Endodermal cell (in vitro differentiated cells): ENCODE data around the gene CYSTM1. TPM values are rescaled to one million over a fixed set of nuclear protein-coding genes. Genes with fewer than 3 reads are reported as not detected.

Experiments used
- DNase-seq: peaks from one replicate; pipeline ENCODE4 v3.0.0-alpha.2; 2017
- H3K27ac ChIP-seq: 2 replicates; pipeline ENCODE4 v1.5.1; 2013; ENCODE audit warnings: mild to moderate bottlenecking, low read depth, low read length, moderate library complexity
- H3K27me3 ChIP-seq: 2 replicates; pipeline ENCODE4 v1.6.1; 2013; ENCODE audit warnings: mild to moderate bottlenecking, low read length, moderate library complexity; ENCODE audit not compliant: insufficient read depth, control insufficient read depth, poor library complexity, severe bottlenecking
- H3K36me3 ChIP-seq: 2 replicates; pipeline ENCODE4 v1.7.0; 2013; ENCODE audit warnings: mild to moderate bottlenecking, low read length, moderate library complexity; ENCODE audit not compliant: control insufficient read depth, insufficient read depth
- H3K4me1 ChIP-seq: one replicate; pipeline ENCODE4 v1.7.0; 2013; ENCODE audit warnings: low read length; ENCODE audit not compliant: control insufficient read depth, insufficient read depth
- H3K4me3 ChIP-seq: 2 replicates; pipeline ENCODE4 v1.5.1; 2013; ENCODE audit warnings: mild to moderate bottlenecking, low read length, moderate library complexity
- H3K9ac ChIP-seq: 2 replicates; pipeline ENCODE4 v1.6.1; 2013; ENCODE audit warnings: mild to moderate bottlenecking, low read length, moderate library complexity; ENCODE audit not compliant: poor library complexity, severe bottlenecking; ENCODE audit errors: extremely low read depth
- H3K9me3 ChIP-seq: 2 replicates; pipeline ENCODE4 v1.6.1; 2013; ENCODE audit warnings: mild to moderate bottlenecking, low read length, moderate library complexity; ENCODE audit not compliant: control insufficient read depth
- H3K27ac Mint-ChIP-seq: 2 replicates; pipeline ENCODE4 v1.8.0; 2020; ENCODE audit warnings: mixed read lengths
- H3K27me3 Mint-ChIP-seq: 2 replicates; pipeline ENCODE4 v1.8.0; 2021; ENCODE audit warnings: mild to moderate bottlenecking, mixed read lengths; ENCODE audit not compliant: insufficient read depth
- H3K36me3 Mint-ChIP-seq: 2 replicates; pipeline ENCODE4 v1.8.0; 2020; ENCODE audit warnings: low read depth, mixed read lengths
- H3K4me1 Mint-ChIP-seq: 2 replicates; pipeline ENCODE4 v1.8.0; 2020; ENCODE audit warnings: mixed read lengths
- H3K4me3 Mint-ChIP-seq: 2 replicates; pipeline ENCODE4 v1.8.0; 2020; ENCODE audit warnings: mild to moderate bottlenecking, moderate library complexity, mixed read lengths
- H3K9me3 Mint-ChIP-seq: 2 replicates; pipeline ENCODE4 v1.8.0; 2020; ENCODE audit warnings: mild to moderate bottlenecking, mixed read lengths
- CTCF ChIP-seq: fragments of 200-600 bp; sonication (generic); conservative IDR thresholded peaks from 2 replicates; pipeline ENCODE4 v1.5.0; 2021; ENCODE audit warnings: antibody characterized with exemption, mild to moderate bottlenecking
- WGBS, 2 experiments: methylation state at CpG; one replicate each; pipeline versions ENCODE4 v1.1.5 to v1.1.7; 2013; ENCODE audit warnings: missing lambda C conversion rate in 2 of 2, mixed read lengths in 1 of 2; ENCODE audit not compliant: insufficient coverage in 1 of 2, insufficient read length in 1 of 2; 5-methylcytosine and 5-hydroxymethylcytosine counted together
- total RNA-seq, 2 donors: library from RNA; stranded (reverse); fragmentation: NEBNext Ultra II Directional in 1 of 2; extraction: Animal tissue kit (Norgen Biotek cat#: 25700) in 1 of 2; gene quantifications; 2 replicates in 1 of 2; 3 replicates in 1 of 2; pipeline ENCODE4 v1.2.1, GENCODE V29; 2021

The CYSTM1 gene
- total RNA-seq, 2 donors from 2014 or later: 30.7 to 38.1 TPM

DNA sequence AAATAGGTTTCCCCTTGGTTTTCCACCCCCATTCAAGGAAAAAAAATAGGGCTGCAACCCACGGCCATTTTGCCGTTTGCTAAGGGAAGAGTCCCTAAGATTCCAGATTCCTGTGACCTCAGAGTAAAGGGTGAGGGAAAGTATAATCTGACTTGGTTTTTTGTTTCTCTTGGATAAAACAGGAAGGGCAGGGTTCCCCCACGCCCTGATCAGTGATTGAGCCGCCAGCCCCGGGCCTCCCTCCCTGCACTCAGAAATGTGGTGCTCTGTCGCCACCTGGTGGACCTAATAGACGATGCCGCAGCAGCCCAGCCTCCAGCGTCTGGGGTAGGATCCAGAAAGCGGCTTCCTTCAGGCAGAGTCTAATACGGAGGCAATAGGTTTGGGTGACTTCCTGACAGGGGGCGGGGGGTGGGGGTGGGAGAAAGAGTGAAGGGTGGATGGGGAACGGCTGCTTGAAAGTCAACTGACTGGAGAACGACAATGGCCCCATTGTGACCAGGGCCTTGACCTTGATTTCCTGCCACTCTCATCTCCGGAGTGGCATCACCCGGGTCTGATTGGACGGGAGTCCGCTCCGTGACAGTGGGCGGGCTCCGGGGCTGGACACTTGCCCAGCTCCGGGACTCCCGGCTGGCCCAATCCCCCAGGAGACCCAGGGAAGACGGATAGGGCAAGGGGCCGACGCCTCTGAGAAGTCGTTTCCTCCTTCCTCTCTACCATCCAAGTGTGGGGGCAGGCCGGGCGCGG, 17.8 kb upstream of the CYSTM1 start:
- peak overlapping the region; percentile 35 for H3K4me3 Mint-ChIP-seq
- Histone ChIP-seq H3K36me3 (no peaks in the 10 kb centered on the region), H3K4me3 (no peak overlapping the region), H3K9ac (no peak overlapping the region), H3K4me1 (no peaks in the 10 kb centered on the region), H3K27ac (no peak overlapping the region), H3K9me3 (no peaks in the 10 kb centered on the region), H3K27me3 (no peaks in the 10 kb centered on the region)
- 17% methylated on average over 11 to 30 of the region's 30 CpGs for WGBS, 2 experiments
- no peak overlapping the region for H3K27ac Mint-ChIP-seq
- no peaks in the 10 kb centered on the region for H3K36me3 Mint-ChIP-seq
- no peaks in the 10 kb centered on the region for H3K9me3 Mint-ChIP-seq
- H3K4me1 Mint-ChIP-seq: peaks cover 11% of the 10 kb centered on the region
- DNase-seq: peak; percentile 97
- peaks cover 10% of the 10 kb centered on the region for H3K27me3 Mint-ChIP-seq
- TF ChIP-seq CTCF: peak; percentile 92

DNA sequence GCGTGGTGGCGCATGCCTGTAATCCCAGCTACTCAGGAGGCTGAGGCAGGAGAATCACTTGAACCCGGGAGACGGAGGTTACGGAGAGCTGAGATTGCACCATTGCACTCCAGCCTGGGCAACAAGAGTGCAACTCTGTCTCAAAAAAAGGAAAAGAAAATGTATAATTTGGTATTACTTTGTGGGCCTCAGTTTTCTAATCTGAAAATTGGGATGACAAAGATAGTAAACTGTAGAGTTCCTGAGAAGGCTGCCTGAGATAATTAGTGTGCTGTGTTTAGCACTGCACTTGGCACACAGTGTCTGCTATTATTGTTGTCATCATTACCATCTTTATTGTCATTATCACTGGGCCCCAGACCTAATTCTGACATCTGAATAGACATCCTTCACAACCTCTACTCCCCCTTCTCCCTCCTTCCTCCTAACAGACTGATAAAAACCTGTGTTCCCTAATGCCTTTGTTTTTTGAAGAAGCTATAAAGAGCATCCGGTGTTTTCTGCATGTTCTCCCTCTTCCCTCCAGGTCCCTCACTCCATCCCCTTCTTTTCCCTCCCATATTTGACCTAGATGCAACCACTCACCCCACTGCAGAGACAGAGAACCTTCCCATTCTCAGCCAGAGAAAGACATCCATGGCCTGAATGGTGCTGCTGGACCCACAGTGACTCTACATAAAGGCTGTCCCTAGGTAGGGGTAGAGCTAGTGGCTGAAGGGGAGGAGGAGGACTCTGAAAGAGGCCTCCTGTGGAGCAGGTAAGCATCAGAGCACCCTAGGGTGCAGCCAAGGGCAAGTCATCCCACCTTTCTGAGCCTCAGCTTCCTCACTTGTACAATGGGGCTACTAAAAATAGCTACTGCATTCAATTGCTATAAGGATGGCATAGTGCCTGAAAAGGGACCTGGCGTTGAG, 15.7 kb upstream of the CYSTM1 start:
- H3K4me1 ChIP-seq: no peaks in the 10 kb centered on the region
- no peak overlapping the region for H3K4me3 Mint-ChIP-seq
- no peaks in the 10 kb centered on the region for H3K36me3 ChIP-seq
- no peaks in the 10 kb centered on the region for H3K36me3 Mint-ChIP-seq
- H3K27ac Mint-ChIP-seq: no peak overlapping the region
- no peak for TF ChIP-seq CTCF
- H3K27me3 ChIP-seq: no peaks in the 10 kb centered on the region
- no peaks in the 10 kb centered on the region for H3K9me3 Mint-ChIP-seq
- peaks cover 2% of the 10 kb centered on the region for H3K4me1 Mint-ChIP-seq
- H3K27me3 Mint-ChIP-seq: peaks cover 11% of the 10 kb centered on the region
- WGBS, 2 experiments: 82 to 85% methylated on average over 5 to 6 of the region's 7 CpGs
- H3K9ac ChIP-seq: no peak overlapping the region
- H3K9me3 ChIP-seq: no peaks in the 10 kb centered on the region
- H3K27ac ChIP-seq: no peak overlapping the region
- no peak overlapping the region for H3K4me3 ChIP-seq
- DNase-seq: no peak

- Mint-ChIP-seq H3K27me3 (peaks cover 12% of the 10 kb centered on the region), H3K9me3 (no peaks in the 10 kb centered on the region), H3K4me1 (peaks cover 12% of the 10 kb centered on the region), H3K4me3 (no peak overlapping the region), H3K36me3 (no peaks in the 10 kb centered on the region), H3K27ac (no peak overlapping the region)
- WGBS, 2 experiments: 89 to 100% methylated on average over 2 to 5 of the region's 5 CpGs
- Histone ChIP-seq H3K9me3 (no peaks in the 10 kb centered on the region), H3K4me1 (peaks cover 7% of the 10 kb centered on the region), H3K27me3 (no peaks in the 10 kb centered on the region), H3K4me3 (no peak overlapping the region), H3K9ac (no peak overlapping the region), H3K27ac (no peak overlapping the region), H3K36me3 (no peaks in the 10 kb centered on the region)
- TF ChIP-seq CTCF: no peak
- no peak for DNase-seq
Measured at GRCh38 chr5:140162275-140162674, 12.7 kb upstream of the CYSTM1 start.
